AG20443 (cell line): ENCODE results near the gene SEMA7A.
"Not testable (repeated sequence)": the region's sequence is repeated elsewhere in the genome, so short reads cannot be mapped to it uniquely, and the experiment has no call there.

Source experiments
- DNase-seq: peaks from one replicate; pipeline ENCODE4 v3.0.0; 2012; ENCODE audit warnings: low spot score, mixed read lengths

SEMA7A gene

GRCh38 chr15:74373056-74373650 lies 60.6 kb downstream of the SEMA7A start:
- no peak for DNase-seq

- DNase-seq = no peak
Observed at GRCh38 chr15:74370471-74370870, 63.3 kb downstream of the SEMA7A start.

DNA sequence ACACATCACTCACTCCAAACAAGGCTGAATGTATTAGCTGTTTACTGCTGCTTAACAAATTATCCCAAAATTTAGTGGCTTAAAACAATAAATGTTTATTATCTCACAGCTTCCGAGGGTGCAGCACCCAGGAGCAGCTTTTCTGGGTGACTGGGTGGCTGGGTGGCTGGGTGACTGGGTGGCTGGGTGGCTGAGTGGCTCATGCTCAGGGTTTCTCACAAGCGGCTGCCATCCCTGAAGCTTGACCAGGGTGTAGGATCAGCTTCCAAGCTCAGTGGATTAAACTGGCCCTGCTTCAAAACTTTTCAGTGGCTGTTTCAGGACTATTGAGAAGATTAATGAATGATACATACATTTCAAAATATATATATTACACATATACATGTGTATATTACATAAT lies 64.0 kb downstream of the SEMA7A start:
- no peak for DNase-seq

GRCh38 chr15:74369084-74369745 lies 64.5 kb downstream of the SEMA7A start:
- DNase-seq = no peak

- no peak for DNase-seq
Observed at GRCh38 chr15:74368121-74368520, 65.6 kb downstream of the SEMA7A start.

DNA sequence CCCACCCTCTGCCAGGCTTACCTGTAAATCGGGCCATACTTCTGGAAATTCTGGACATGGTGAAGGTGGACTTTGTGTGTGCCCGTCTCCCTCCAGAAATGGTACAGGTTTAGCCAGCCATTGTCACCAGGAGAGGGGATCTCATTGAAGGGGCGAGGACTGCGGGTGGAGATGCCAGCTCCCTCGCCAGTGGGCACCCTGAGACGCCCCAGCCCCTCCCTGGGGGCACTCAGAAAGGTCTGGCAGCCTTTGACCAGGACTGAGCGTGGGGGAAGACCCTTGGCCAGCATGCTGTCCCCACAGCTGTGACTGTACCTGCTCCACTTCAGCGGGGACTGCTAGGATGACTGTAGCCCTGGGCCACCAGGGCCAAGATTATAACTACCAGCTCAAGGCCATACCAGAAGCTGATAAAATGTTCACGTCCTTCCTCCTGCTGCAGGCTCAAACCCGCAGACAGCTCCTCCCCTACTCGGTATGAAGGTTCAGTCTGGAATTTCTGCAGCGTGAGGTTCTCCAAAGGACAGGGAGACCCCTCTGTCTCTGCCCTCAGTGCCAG lies 66.4 kb downstream of the SEMA7A start, which contains the start of gene CYP11A1:
CYP11A1 (minus strand) TSS at position 351 of the 559 bp plus-strand sequence; CDS start at position 290, 61 bp downstream.
- no peak for DNase-seq

GRCh38 chr15:74365598-74366445 lies 67.9 kb downstream of the SEMA7A start:
- peak; percentile 85 for DNase-seq

DNA sequence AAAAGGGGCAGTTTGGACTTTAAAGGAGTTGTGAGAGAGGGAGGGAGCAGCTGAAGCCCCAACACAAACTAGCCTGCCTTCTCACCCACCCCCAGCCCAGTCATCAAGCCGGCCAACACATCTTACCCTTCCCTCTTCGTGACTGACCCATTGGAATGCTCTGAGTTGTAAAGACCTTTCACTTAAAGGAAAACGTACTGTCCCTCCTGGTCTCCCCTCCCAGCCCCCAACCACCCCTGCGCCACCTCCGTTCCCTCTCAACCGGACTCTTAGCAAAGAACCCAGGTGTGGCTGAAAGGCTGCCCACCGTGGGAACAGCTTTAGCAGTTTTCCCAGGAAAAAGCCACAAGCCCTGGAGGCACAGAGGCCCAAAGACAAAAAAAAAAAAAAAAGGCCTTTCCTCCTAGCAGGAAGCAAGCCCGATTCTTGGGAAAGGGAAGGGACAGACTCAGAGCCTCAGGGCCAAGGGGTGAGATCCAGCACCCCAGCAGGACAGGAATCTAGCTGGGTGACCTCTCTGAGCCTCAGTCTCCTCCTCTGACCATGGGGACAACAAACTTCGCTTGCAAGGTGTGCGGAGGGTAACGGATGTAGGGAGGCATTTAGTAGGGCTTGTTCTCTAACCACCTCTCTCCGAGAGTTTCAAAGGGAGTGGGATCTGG lies 68.7 kb downstream of the SEMA7A start:
- no peak for DNase-seq

DNA sequence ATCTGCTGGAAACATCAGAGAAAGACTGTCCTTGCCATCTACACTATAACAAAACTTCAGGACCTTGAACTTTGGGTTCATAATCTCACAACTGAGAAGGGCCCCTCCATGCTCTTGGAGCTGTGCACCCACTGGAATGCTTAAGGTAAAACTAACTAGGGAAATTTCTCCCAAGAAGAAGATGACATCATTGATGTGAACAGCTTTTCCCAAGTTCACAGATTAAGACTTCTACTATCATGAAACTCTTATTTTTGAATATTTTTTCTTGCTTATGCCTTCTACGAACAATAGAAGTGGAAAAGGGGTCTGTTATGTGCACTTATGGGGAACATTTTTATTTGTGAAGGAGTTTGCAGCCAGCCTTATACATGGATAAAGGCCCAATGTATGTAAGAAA lies 71.3 kb downstream of the SEMA7A start:
- DNase-seq = no peak

- not testable (repeated sequence) for DNase-seq
Observed at GRCh38 chr15:74360855-74361254, 72.9 kb downstream of the SEMA7A start.

DNA sequence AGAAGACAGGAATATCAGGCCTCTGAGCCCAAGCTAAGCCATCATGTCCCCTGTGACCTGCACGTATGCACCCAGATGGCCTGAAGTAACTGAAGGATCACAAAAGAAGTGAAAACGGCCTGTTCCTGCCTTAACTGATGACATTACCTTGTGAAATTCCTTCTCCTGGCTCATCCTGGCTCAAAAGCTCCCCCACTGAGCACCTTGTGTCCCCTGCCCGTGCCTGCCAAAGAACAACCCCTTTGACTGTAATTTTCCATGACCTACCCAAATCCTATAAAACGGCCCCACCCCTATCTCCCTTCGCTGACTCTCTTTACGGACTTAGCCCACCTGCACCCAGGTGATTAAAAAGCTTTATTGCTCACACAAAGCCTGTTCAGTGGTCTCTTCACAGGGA lies 74.4 kb downstream of the SEMA7A start:
- DNase-seq = not testable (repeated sequence)
